Limb (tissue), 2 donors: ENCODE results near the gene ZNF638.

Experiments used
- DNase-seq, 2 donors: peaks; one replicate each; pipeline ENCODE4 v3.0.0-alpha.2; 2016; ENCODE audit errors: extremely low spot score in 2 of 2

ZNF638 gene

GRCh38 chr2:71468279-71469015 is 136.9 kb downstream of the ZNF638 start:
- DNase-seq: no peak

DNA sequence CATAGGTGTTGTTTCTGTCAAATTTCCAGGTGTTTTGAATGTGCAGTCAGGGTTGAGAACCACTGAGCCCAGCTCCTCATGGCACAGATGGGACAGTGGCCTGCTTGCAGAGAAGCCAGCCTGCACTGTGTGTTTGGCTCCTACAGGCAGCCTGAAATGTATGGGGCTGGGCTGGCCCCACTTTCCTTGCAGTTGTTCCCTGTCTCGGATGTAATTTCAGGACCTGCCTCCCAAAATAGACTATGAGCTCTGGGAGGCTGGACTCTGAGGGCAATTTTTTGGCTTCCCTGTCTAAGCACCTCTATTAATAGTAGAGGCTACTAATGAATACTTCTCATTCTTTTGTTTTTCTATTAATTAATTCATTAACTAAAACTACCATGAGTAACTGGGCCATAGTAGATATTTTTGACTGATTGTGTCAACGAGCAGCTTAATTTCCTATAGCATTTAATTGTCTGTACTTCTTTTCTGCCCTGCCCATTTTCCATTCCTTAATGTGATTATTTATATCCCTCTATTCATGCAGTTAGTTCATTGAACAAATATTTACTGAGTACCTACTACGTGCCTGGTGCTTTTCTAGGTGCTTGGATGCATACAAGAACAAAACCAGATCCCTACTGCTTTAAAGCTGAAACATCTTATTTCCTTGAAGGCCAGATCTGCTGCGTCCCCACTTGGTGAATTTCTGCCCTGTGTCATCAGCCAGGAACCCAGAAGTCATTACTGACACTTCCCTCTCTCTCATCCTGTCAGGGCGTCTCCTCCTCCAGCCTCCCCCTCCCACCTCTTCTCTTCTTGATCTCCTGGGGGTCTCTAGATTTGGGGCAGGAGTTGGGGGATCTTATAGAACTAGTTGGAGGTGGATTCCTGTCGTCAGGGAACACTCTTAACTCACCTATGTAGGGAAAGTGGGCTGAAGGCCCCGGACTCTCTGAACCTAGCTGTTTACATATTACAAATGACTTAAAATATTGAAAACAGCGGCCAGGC is 138.1 kb downstream of the ZNF638 start:
- no peak for DNase-seq

DNA sequence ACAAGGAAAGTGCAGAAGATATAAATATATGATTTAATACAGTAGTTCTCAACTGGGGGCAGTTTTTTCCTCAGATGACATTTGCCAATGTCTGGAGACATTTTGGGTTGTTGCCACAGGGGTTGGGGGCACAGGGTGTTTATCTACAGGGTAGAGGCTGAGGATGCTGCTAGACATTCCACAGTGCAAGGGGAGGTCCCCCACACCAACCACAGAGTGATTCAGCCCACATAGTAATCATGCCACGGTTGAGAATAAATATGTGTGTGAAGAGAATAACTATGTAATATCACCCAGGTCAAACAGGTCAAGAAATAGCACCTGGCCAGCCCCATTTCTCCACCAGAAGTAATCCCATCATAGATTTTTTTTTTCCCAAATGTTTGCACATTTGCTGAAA is 139.7 kb downstream of the ZNF638 start:
- no peak for DNase-seq

- no peak for DNase-seq
These were observed 140.4 kb downstream of the ZNF638 start for GRCh38 chr2:71472019-71472418.

- DNase-seq: no peak
These were observed 141.9 kb downstream of the ZNF638 start for GRCh38 chr2:71473346-71474031.

- no peak for DNase-seq
These were observed 142.6 kb downstream of the ZNF638 start for GRCh38 chr2:71474116-71474743.

GRCh38 chr2:71474744-71475397 is 143.3 kb downstream of the ZNF638 start:
- DNase-seq: no peak

GRCh38 chr2:71476495-71476894 is 144.9 kb downstream of the ZNF638 start:
- no peak for DNase-seq

- no peak for DNase-seq
These were observed 145.7 kb downstream of the ZNF638 start for GRCh38 chr2:71477231-71477691.

GRCh38 chr2:71478806-71479205 is 147.2 kb downstream of the ZNF638 start:
- no peak for DNase-seq

DNA sequence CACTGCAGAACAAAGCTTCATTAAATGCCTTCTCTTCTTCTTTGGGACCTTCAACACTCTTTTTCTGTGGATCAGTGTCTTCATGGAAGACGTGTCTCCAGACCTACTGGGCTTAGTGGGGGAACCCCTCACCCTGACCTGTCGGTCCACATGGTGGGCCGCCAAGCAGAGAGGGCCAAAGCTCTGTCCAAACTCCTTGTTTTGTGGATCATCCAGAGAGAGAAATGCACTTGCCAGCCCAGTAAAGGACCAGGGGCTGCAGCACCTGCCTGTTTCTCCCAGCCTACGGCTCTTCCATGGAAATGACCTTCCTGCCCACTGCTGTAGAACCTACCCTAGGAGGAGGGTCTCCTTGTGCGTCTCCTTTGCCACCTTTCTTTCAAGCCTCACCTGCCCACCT is 147.7 kb downstream of the ZNF638 start:
- DNase-seq: no peak

- DNase-seq: no peak
These were observed 149.5 kb downstream of the ZNF638 start for GRCh38 chr2:71481111-71481510.

DNA sequence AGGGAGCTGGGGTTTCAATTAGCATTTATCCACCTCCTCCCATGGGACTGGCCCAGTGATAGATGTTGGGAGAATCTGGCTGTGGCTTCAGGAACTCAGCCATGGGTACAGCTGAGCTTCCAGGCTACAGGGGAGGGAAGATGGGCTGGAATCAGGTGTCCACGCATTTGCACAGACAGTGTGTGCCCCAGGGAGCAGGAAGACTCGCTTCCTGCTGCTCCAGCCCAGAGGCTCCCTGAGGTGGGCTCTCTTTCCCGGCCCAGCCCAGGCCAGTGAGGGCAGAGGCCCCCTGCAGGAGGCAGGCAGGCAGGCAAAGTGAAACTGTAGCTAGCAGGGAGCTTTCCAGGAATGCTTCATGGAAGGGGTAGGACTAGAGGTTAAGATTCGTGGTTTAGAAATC is 150.5 kb downstream of the ZNF638 start:
- no peak for DNase-seq

DNA sequence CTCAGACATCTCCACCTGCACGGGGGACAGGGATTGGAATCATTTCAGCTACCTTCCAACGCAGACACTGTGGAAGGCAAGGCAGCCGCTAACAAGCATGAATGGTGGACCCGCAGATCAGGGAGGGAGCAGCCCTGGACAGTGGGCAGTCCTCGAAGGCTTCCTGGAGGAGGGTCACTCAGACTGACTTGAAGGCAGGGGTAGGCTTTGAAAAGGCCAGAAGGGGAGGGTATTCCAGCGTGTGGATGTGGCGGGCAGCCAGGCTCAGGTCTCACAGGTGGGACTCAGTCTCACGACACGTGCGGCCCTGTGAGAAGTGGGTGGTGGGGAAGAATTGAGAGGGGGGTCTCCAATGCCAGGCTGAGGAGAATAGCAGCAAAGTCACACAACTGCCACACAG is 151.7 kb downstream of the ZNF638 start:
- DNase-seq: no peak

DNA sequence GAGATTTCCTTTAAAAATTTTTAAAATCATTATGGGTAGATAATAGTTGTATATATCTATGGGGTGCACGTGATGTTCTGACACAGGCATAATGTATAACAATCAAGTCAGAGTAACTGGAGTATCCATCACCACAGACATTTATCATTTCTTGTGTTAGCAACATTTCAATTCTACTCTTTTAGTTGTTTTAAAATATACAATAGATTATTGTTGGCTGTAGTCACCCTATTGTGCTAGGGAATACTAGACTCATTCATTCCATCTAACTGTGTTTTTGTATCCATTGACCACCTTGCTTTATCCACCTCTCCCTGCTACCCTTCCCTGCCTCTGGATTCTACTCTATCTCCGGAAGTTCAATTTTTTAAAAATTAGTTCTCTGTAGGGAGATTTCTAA is 152.8 kb downstream of the ZNF638 start:
- DNase-seq: no peak
